ENCODE data around the gene ISG20L2. TPM values are rescaled to one million over a fixed set of nuclear protein-coding genes. Genes with fewer than 3 reads are reported as not detected.

Gene ISG20L2
- polyA plus RNA-seq, 4 donors: 44.0 to 50.0 (median 45.3) TPM

DNA sequence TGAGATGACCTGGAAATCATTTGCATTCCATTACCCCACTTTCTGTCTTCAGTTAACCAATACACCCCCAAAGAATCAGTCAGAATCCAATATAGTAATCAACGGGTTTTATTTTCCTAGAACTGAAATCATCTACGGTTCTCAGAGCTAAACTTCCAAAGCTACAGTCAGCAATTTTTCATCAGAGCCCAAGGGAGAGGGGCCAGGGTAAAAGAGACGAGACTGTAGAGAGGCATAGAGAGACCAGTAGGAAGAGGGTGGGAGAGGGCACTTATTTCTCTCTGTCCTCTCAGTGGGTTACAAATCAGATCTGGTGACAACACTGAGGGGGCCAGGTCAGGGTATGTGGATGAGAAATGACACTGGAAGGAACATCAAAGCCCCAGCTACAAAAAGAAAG lies 13.5 kb upstream of the ISG20L2 start:
- no peak for DNase-seq (ENCODE audit: low read depth in 4 of 4, low spot score in 3 of 4)

GRCh38 chr1:156741481-156741983 lies 13.0 kb upstream of the ISG20L2 start:
- DNase-seq (ENCODE audit: low read depth in 4 of 4, low spot score in 3 of 4): no peak

DNA sequence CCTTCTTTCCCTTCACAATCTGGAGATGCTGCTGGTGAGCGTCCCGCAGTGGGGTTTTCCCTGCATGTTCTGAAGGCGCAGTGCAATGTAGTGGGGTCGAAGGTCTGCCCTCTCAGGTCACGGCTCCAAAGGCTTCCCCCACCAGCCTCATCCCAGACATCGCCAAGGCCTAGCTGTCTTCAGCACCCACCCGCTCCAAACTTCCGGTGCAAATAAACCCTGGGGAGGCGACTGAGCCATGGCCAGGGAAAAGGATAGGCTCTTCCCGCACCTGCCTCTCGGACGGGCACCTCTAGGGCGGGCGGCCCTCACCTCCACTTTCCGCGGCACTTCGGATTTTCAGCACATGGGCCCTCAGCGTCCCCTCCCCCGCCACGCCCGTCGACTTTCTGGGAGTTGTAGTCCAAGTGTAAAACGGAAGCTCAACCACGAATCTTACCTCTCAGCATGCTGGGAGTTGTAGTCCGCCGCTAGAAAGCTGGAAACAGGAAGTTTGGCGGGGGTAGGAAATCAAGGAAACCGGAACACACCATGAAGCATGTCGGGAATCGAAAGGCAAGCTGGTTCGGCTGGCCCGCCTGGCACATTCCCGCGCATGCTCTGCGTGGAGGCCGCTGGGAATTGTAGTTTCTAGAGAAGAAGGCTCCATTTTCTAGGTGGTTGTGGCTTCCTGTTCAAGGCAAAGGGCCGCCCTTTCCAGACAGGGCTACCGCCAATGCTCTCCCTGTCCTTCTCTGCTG lies 12.3 kb upstream of the ISG20L2 start, which contains the start of gene MRPL24:
Gene MRPL24, minus strand, starts transcription at position 348 of the 740 bp plus-strand sequence. CDS start 2,384 bp downstream, outside the sequence.
- peak; percentile 92 to 99 (median 99) for DNase-seq (ENCODE audit: low read depth in 4 of 4, low spot score in 3 of 4)

- DNase-seq (ENCODE audit: low read depth in 4 of 4, low spot score in 3 of 4): no peak
These were observed 11.7 kb upstream of the ISG20L2 start for GRCh38 chr1:156740237-156740740.

DNA sequence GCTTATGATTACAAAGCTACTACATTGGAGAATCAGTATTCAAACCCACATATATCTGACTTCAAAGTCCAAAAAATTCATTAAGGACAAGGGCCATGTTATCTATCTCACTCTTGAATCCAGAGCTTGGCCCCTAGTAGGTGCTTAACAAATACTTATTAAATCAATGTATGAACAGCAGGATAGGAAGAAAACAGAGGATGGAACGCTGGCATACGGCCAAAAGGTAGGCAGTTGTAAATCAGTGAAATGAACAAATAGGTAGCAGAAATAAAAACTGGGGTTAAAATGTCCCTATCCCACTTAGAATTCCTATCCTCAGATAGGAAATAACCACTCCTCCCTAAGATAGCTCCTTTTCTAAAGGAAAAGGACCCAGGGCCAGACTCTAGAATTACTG lies 10.3 kb upstream of the ISG20L2 start:
- no peak for DNase-seq (ENCODE audit: low read depth in 4 of 4, low spot score in 3 of 4)

DNA sequence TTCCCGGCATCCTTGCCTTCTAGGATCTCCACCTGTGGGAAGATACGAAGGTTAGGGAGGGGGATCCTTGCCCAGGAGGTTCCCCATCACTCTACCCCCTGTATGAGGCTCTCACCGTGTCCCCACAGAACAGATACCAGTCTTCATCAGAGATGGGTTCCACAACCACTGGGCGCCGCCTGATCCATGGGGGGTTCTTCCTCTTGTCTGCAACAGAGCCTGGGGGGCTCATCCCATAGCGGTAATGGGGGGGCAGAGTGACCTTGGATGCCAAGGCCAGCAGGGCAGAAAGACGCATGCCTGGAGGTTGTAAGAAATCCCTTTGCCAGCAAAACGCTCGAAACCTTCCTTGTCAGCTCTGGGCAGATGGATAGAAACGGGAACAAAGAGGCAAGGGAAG lies 9.8 kb upstream of the ISG20L2 start:
- no peak for DNase-seq (ENCODE audit: low read depth in 4 of 4, low spot score in 3 of 4)

GRCh38 chr1:156733989-156734584 lies 5.5 kb upstream of the ISG20L2 start:
- no peak for DNase-seq (ENCODE audit: low read depth in 4 of 4, low spot score in 3 of 4)

DNA sequence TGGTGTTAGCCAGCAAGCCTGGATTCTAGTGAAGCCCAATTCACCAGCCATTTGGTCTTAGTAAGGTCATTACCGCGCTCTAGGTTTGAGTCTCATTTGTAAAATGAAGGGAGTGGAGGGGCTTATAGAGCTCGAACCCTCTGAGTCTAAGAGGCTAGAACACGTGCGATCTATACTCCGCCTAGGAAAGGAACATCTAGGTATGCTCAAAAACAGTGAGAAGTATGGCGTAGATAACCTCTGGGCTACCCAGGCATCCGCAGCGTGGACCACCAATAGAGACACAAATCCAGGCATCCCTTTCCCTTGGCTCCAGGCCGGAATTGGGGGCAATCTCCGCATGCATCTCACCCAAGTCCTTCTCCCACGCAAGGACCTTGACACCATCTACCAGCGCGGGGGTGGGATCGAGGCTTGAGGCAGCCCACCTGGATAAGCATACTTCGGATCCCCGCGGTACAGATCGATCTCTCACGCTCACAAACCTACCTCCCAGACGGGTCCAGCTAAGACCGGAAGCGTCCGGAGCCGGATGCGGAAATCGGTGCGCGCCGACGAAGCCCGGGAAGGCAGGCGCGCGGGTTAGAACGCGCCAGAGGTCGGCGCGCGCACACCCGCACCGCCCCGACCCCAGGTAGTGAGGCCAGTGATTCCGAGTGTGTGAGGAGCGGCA lies 504 bp downstream of the ISG20L2 start, which contains the start of gene METTL25B:
Gene METTL25B, plus strand, starts transcription at position 544 of the 673 bp plus-strand sequence. CDS start 636 bp downstream, outside the sequence.
- DNase-seq (ENCODE audit: low read depth in 4 of 4, low spot score in 3 of 4): no peak

DNA sequence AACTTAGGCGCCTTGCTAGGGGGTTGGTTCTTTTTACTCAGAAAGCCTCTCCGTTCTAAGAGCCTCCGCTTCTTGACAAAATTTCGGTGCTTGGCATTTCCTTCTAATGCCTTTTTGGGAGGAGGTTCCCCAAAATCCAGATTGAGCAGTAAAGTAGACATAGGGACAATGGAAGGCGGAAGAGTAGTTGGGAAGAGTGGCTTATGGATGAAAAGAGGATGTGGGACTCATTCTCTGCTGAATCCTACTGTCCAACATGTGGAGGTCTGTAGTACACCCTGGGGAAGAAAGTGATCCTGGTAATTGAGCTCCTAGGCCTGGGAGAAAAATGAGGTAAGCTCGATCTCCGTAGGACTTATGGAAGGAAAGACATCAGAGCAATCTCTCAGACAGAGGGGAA lies 1.1 kb downstream of the ISG20L2 start:
- no peak for DNase-seq (ENCODE audit: low read depth in 4 of 4, low spot score in 3 of 4)

- no peak for DNase-seq (ENCODE audit: low read depth in 4 of 4, low spot score in 3 of 4)
These were observed 1.9 kb downstream of the ISG20L2 start for GRCh38 chr1:156726549-156727226.

DNA sequence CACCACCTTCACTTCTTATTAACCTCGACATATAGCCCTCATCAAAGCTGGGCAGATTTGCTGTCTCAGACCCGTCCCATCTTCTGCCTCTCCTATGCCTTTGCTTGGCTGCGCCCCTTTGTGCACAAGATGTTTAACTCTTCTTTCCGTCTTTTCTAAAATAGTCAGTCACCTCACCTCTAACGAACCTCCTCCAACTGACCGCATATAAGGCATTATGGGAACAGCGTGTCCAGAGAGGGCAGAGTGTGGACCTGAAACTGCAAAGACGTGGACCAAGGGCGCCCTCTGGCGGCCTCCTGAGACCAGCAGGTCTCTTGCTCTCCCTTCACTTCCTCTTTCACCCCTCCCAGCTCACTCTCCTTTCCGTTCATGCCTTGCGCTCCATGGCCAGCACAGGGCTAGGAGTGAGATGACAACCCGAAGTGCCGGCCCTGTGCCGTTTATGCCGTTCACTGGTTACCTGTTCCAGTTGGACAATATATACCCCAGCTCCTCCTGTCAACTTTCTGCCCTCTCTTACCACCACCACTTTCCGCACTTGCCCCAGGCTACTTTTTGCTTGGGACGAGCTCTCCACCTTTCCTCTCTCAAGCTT lies 2.8 kb downstream of the ISG20L2 start:
- peak; percentile 76 to 88 (median 83) for DNase-seq (ENCODE audit: low read depth in 4 of 4, low spot score in 3 of 4)

- no peak for DNase-seq (ENCODE audit: low read depth in 4 of 4, low spot score in 3 of 4)
These were observed 7.0 kb downstream of the ISG20L2 start for GRCh38 chr1:156721535-156721934.

DNA sequence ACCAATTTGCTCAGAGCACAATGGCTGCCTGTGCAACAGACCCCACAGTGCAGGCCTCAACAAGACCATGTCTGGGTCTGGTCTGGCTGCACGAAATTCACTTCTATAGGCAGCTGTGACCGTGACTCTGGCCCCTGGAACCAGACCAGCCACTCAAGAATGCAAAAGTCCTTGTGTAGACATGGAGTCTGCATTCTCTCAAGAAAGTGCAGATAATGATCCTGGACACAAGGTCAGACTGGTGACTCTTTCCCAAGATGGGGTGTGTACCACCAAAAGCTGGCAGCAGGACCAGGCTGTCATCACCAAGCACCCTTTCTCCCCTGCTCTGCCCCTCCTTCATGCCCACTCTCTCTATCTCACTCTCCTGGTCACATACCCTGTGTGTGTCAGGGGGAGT lies 7.4 kb downstream of the ISG20L2 start:
- DNase-seq (ENCODE audit: low read depth in 4 of 4, low spot score in 3 of 4): no peak

DNA sequence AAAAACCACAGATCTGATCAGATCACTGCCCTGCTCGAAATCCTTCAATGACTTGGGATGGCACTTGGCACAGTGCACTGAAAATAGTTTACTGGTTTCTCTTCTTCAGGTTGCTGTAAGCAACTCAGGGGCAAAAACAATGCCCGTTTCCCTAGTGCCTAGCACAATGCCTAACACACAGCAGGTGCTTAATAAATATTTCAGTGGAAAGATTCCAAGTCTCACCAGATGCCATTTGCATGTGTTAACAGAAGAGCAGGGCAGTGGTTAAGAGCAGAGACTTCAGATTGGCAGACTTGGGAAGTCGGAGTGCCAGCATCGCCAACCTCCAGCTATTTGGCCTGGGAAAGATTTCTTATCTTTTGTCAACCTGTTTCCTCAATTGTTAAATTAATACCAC lies 11.2 kb downstream of the ISG20L2 start:
- no peak for DNase-seq (ENCODE audit: low read depth in 4 of 4, low spot score in 3 of 4)

DNA sequence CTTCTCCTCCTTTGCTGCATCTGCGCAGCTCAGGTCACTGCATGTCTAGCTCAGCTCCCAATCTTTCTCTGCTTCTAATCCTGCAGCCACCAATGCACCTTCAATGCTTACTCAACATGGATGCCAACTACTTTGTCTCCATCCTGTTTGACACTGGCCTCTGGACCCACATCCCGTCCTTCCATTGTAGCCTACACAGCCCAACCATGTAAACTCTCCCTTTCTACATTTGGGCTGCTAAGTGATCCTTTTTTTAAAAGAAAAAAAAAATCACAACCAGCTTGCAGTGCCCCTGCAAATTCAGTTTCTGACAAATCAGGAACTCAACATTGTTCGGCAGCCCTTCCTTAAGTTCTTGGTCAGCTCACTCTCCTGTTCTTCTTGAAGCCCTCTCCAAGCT lies 13.7 kb downstream of the ISG20L2 start:
- no peak for DNase-seq (ENCODE audit: low read depth in 4 of 4, low spot score in 3 of 4)

- DNase-seq (ENCODE audit: low read depth in 4 of 4, low spot score in 3 of 4): no peak
These were observed 15.9 kb downstream of the ISG20L2 start for GRCh38 chr1:156712626-156713025.

- DNase-seq (ENCODE audit: low read depth in 4 of 4, low spot score in 3 of 4): no peak
These were observed 17.4 kb downstream of the ISG20L2 start for GRCh38 chr1:156711011-156711817.

DNA sequence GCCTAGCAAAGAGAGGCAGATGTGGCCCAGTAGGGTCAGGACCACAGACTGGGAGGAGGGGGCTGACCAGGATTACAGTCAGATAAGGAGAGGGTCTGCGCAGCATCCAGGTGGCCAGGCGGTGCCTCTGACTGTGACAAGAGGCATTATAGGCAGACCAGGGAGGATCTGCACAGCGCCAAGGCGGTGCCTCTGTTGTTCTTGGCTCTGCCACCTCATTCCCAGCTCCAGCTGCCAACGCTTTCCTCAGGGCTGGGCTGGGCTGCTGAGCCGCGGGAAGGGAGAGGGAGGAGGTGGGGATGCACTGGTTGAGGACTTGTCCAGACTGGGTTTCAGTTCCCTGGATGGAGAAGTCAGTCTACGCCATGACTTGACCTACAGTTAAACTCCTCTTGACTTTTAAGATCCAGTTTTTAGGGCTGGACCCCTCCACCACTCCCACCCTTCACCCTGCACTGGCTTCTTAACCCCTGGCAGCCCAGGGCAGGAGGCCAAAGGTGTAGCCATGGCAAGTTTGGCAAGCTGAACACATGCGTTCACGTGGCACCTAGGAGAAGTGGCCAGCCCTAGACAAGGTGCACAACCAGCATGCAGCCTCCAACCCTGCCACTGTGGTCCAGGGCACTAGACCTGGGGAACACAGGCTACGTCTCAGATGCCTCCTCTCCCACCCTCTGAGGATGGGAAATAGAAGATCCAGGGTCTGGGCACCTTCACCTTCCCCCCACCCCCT lies 18.6 kb downstream of the ISG20L2 start:
- DNase-seq (ENCODE audit: low read depth in 4 of 4, low spot score in 3 of 4): no peak

GRCh38 chr1:156709031-156709430 lies 19.5 kb downstream of the ISG20L2 start:
- no peak for DNase-seq (ENCODE audit: low read depth in 4 of 4, low spot score in 3 of 4)

All from right renal pelvis (tissue), 4 donors.